B cell (primary cell): ENCODE measurements around the gene CFC1. TPM values are rescaled to one million over a fixed set of nuclear protein-coding genes. Genes with fewer than 3 reads are reported as not detected.
"Not testable (repeated sequence)": the region's sequence is repeated elsewhere in the genome, so short reads cannot be mapped to it uniquely, and the experiment has no call there.

Experiments
- ATAC-seq: fragments of 200-7000 bp; cut with Tn5 transposase; one replicate; pipeline ENCODE4 v1.10.0; 2021; ENCODE audit warnings: low read depth, mild to moderate bottlenecking, moderate number of reproducible peaks, moderate library complexity
- CTCF ChIA-PET: fragments of 350-600 bp; sonication (Branson Sonifier 250); formaldehyde crosslinking; loops from one replicate; lab custom pipeline; 2021; ENCODE audit warnings: antibody characterized with exemption, inconsistent platforms; lab: Charles Lee
- POLR2A ChIA-PET: fragments of 350-600 bp; sonication (Branson Sonifier 250); formaldehyde crosslinking; loops from one replicate; lab custom pipeline; 2021; ENCODE audit warnings: antibody characterized with exemption; lab: Charles Lee
- DNase-seq: peaks from one replicate; pipeline ENCODE4 v3.0.0; 2013
- H2AFZ ChIP-seq: 2 replicates; pipeline ENCODE4 v1.6.1; 2012; ENCODE audit warnings: mild to moderate bottlenecking, low read depth, low read length; ENCODE audit not compliant: insufficient read depth, poor library complexity, severe bottlenecking
- H3K27ac ChIP-seq, 2 donors: 1 replicate in 1 of 2; 2 replicates in 1 of 2; pipeline ENCODE4 v1.5.1; 2012 to 2013; ENCODE audit warnings: low read length in 2 of 2, mild to moderate bottlenecking in 2 of 2, moderate library complexity in 1 of 2
- H3K27me3 ChIP-seq, 4 experiments: fragments of 200-600 bp in 1 of 4; sonication (generic) in 1 of 4; replicated peaks in 1 of 4; 1 replicate in 2 of 4; 2 replicates in 2 of 4; pipeline versions ENCODE4 v1.6.1 to v1.7.0; 2013 to 2016; ENCODE audit warnings: low read length in 3 of 4, mild to moderate bottlenecking in 2 of 4, mixed read lengths in 1 of 4, moderate library complexity in 1 of 4; ENCODE audit not compliant: insufficient read depth in 4 of 4, control insufficient read depth in 3 of 4; ENCODE audit errors: control extremely low read depth in 1 of 4
- H3K36me3 ChIP-seq, 2 experiments: replicated peaks in 1 of 2; 1 replicate in 1 of 2; 2 replicates in 1 of 2; pipeline versions ENCODE4 v1.6.1 to v1.7.1; 2013; ENCODE audit warnings: low read length in 1 of 2; ENCODE audit not compliant: insufficient read depth in 2 of 2, control insufficient read depth in 1 of 2; ENCODE audit errors: control extremely low read depth in 1 of 2, extremely low read depth in 1 of 2
- H3K4me1 ChIP-seq, 2 donors: fragments of 200-600 bp in 1 of 2; sonication (generic) in 1 of 2; 1 replicate in 1 of 2; 2 replicates in 1 of 2; pipeline versions ENCODE4 v1.5.1 to v1.6.1; 2013 to 2017; ENCODE audit warnings: low read length in 2 of 2; ENCODE audit not compliant: control insufficient read depth in 2 of 2, insufficient read depth in 2 of 2
- H3K4me2 ChIP-seq: replicated peaks from 2 replicates; pipeline ENCODE3; 2012; ENCODE audit warnings: mild to moderate bottlenecking, low read depth, low read length; ENCODE audit not compliant: poor library complexity, severe bottlenecking
- H3K4me3 ChIP-seq, 5 experiments: fragments of 200-600 bp in 1 of 5; sonication (generic) in 1 of 5; 1 replicate in 3 of 5; 2 replicates in 2 of 5; pipeline versions ENCODE4 v1.5.1 to v1.7.0; 2011 to 2016; ENCODE audit warnings: low read length in 4 of 5, mild to moderate bottlenecking in 4 of 5, low read depth in 2 of 5, control low read depth in 1 of 5, moderate library complexity in 1 of 5; ENCODE audit not compliant: insufficient read depth in 1 of 5; ENCODE audit errors: control extremely low read depth in 1 of 5, extremely low read depth in 1 of 5
- H3K79me2 ChIP-seq: fragments of 200-600 bp; sonication (generic); one replicate; pipeline ENCODE4 v1.6.0; 2016; ENCODE audit warnings: low read length; ENCODE audit not compliant: control insufficient read depth, insufficient read depth
- H3K9ac ChIP-seq: fragments of 200-600 bp; sonication (generic); 2 replicates; pipeline ENCODE4 v1.6.1; 2017; ENCODE audit warnings: mild to moderate bottlenecking, low read length, moderate library complexity
- H3K9me3 ChIP-seq, 3 donors: one replicate each; pipeline versions ENCODE4 v1.6.1 to v1.7.1; 2013; ENCODE audit warnings: low read length in 2 of 3; ENCODE audit not compliant: control insufficient read depth in 2 of 3, insufficient read depth in 1 of 3; ENCODE audit errors: control extremely low read depth in 1 of 3
- H4K20me1 ChIP-seq: 2 replicates; pipeline ENCODE4 v1.6.0; 2012; ENCODE audit warnings: mild to moderate bottlenecking, low read length; ENCODE audit not compliant: insufficient read depth, control insufficient read depth, poor library complexity, severe bottlenecking
- H3K27ac Mint-ChIP-seq: one replicate; pipeline ENCODE4 v1.8.0; 2021; ENCODE audit warnings: mixed read lengths
- H3K27me3 Mint-ChIP-seq: one replicate; pipeline ENCODE4 v1.8.0; 2021; ENCODE audit warnings: mixed read lengths
- H3K4me1 Mint-ChIP-seq: one replicate; pipeline ENCODE4 v1.8.0; 2021; ENCODE audit warnings: mixed read lengths
- H3K4me3 Mint-ChIP-seq: one replicate; pipeline ENCODE4 v1.8.0; 2021; ENCODE audit warnings: mixed read lengths
- H3K9me3 Mint-ChIP-seq: one replicate; pipeline ENCODE4 v1.8.0; 2022; ENCODE audit warnings: mixed read lengths; ENCODE audit not compliant: insufficient read depth
- WGBS: methylation state at CpG from one replicate; pipeline ENCODE4 v1.1.5; 2013; ENCODE audit warnings: missing lambda C conversion rate; ENCODE audit not compliant: insufficient coverage; 5-methylcytosine and 5-hydroxymethylcytosine counted together
- intact Hi-C: fragments of 100-400 bp; cut with micrococcal nuclease; formaldehyde crosslinking; loops from one replicate; pipeline ENCODE4 v1.10.0; 2022
- polyA plus RNA-seq: library from polyadenylated mRNA; depleted of rRNA; stranded (reverse); fragments of >200 nt; gene quantifications from 2 replicates; pipeline ENCODE4 v1.2.3, GENCODE V29; 2012
- total RNA-seq, 2 donors: library from RNA; stranded (reverse); fragments of 120-200 nt in 1 of 2; gene quantifications; 1 replicate in 1 of 2; 2 replicates in 1 of 2; pipeline versions ENCODE4 v1.2.3 to v1.2.4, GENCODE V29; 2013 to 2022

CFC1 gene
- total and polyA plus RNA-seq, 2 donors (not counting 1 experiment from before 2014, with no cell fraction given), result not detected

- H3K27ac Mint-ChIP-seq, ATAC-seq, H3K4me1 Mint-ChIP-seq, CTCF ChIA-PET, H3K9me3 ChIP-seq, H3K9me3 Mint-ChIP-seq, H3K4me3 ChIP-seq, H3K27me3 ChIP-seq, POLR2A ChIA-PET, DNase-seq, H3K9ac ChIP-seq, H3K27ac ChIP-seq, H3K79me2 ChIP-seq, H3K4me2 ChIP-seq, H4K20me1 ChIP-seq, H2AFZ ChIP-seq, H3K4me3 Mint-ChIP-seq, intact Hi-C loops, H3K4me1 ChIP-seq, H3K27me3 Mint-ChIP-seq, H3K36me3 ChIP-seq: not testable (repeated sequence)
- WGBS, result no CpG with 5 or more reads among the region's 7 CpGs
These were observed 15.8 kb downstream of the CFC1 start for GRCh38 chr2:130583582-130583981.

GRCh38 chr2:130582970-130583369 is 16.4 kb downstream of the CFC1 start:
- no CpG with 5 or more reads among the region's 7 CpGs for WGBS
- H3K27me3 ChIP-seq, H3K4me3 Mint-ChIP-seq, H3K9me3 Mint-ChIP-seq, H3K27ac Mint-ChIP-seq, intact Hi-C loops, H4K20me1 ChIP-seq, H3K4me3 ChIP-seq, ATAC-seq, H3K9ac ChIP-seq, H3K4me1 Mint-ChIP-seq, H3K36me3 ChIP-seq, H2AFZ ChIP-seq, CTCF ChIA-PET, H3K4me1 ChIP-seq, H3K27ac ChIP-seq, H3K27me3 Mint-ChIP-seq, H3K79me2 ChIP-seq, DNase-seq, H3K4me2 ChIP-seq, H3K9me3 ChIP-seq, POLR2A ChIA-PET: not testable (repeated sequence)

- H3K27me3 ChIP-seq, H3K4me1 ChIP-seq, H3K9ac ChIP-seq, H3K9me3 Mint-ChIP-seq, CTCF ChIA-PET, H4K20me1 ChIP-seq, H3K4me1 Mint-ChIP-seq, DNase-seq, POLR2A ChIA-PET, H3K27ac Mint-ChIP-seq, H3K4me3 Mint-ChIP-seq, intact Hi-C loops, H3K79me2 ChIP-seq, H3K36me3 ChIP-seq, ATAC-seq, H3K27me3 Mint-ChIP-seq, H3K27ac ChIP-seq, H3K4me3 ChIP-seq, H2AFZ ChIP-seq, H3K9me3 ChIP-seq, H3K4me2 ChIP-seq: not testable (repeated sequence)
- no CpG with 5 or more reads among the region's 7 CpGs for WGBS
These were observed 17.9 kb downstream of the CFC1 start for GRCh38 chr2:130581491-130581890.

GRCh38 chr2:130579121-130579520 is 20.3 kb downstream of the CFC1 start:
- H3K79me2 ChIP-seq, H3K4me1 ChIP-seq, CTCF ChIA-PET, POLR2A ChIA-PET, H4K20me1 ChIP-seq, H3K4me1 Mint-ChIP-seq, H3K9me3 Mint-ChIP-seq, H3K9ac ChIP-seq, H3K27ac ChIP-seq, H2AFZ ChIP-seq, ATAC-seq, H3K27ac Mint-ChIP-seq, H3K4me2 ChIP-seq, H3K36me3 ChIP-seq, H3K9me3 ChIP-seq, intact Hi-C loops, H3K27me3 ChIP-seq, DNase-seq, H3K4me3 ChIP-seq, H3K4me3 Mint-ChIP-seq, H3K27me3 Mint-ChIP-seq: not testable (repeated sequence)
- WGBS, result no CpG with 5 or more reads among the region's 7 CpGs
